GM12878 (cell line): ENCODE data around the gene OGFR. TPM values are rescaled to one million over a fixed set of nuclear protein-coding genes. Genes with fewer than 3 reads are reported as not detected.

Experiments used
- ATAC-seq: fragments of 200-7000 bp; cut with Tn5 transposase; 3 replicates; pipeline ENCODE4 v1.9.1; 2020; ENCODE audit warnings: mild to moderate bottlenecking, moderate library complexity
- BruUV-seq: library from RNA; stranded (reverse); fragments of 400-500 nt; replicated peaks from 2 replicates; lab custom pipeline; 2021; lab: Mats Ljungman, UMichigan
- CTCF ChIA-PET: fragments of 300-600 bp; sonication (Branson Sonifier 250); formaldehyde crosslinking; extraction: SDS; loops from one replicate; lab custom pipeline; 2021; ENCODE audit warnings: inconsistent platforms; lab: Yijun Ruan, JAX
- POLR2A ChIA-PET: fragments of 350-600 bp; formaldehyde crosslinking; extraction: SDS; loops from one replicate; lab custom pipeline; 2021; ENCODE audit warnings: inconsistent platforms; lab: Charles Lee
- RAD21 ChIA-PET: fragments of 300-600 bp; sonication (Branson Sonifier 250); formaldehyde crosslinking; loops from one replicate; lab custom pipeline; 2023; ENCODE audit warnings: antibody characterized with exemption; ENCODE audit not compliant: unreplicated experiment; lab: Charles Lee
- SMC1A ChIA-PET: fragments of 300-600 bp; sonication (Branson Sonifier 250); formaldehyde crosslinking; loops from one replicate; lab custom pipeline; 2023; ENCODE audit not compliant: unreplicated experiment, uncharacterized antibody; lab: Charles Lee
- DNase-seq: peaks from one replicate; pipeline ENCODE4 v3.0.0-alpha.2; 2011; ENCODE audit warnings: low read depth, low spot score
- FAIRE-seq: peaks from 3 replicates; lab custom pipeline; 2011; peaks lifted over from hg19 to GRCh38; lab: Jason Lieb, UNC
- H2AFZ ChIP-seq: 2 replicates; pipeline ENCODE4 v1.6.0; 2011; ENCODE audit warnings: low read depth, low read length, control low read depth; ENCODE audit not compliant: control insufficient read depth
- H3K27ac ChIP-seq: 2 replicates; pipeline ENCODE4 v1.5.1; 2011; ENCODE audit warnings: control low read depth; ENCODE audit not compliant: control insufficient read depth, insufficient read depth
- H3K27me3 ChIP-seq, 2 experiments: replicated peaks in 1 of 2; 2 replicates each; pipeline versions ENCODE4 v1.6.0 to v1.6.1; 2011; ENCODE audit warnings: low read length in 1 of 2; ENCODE audit not compliant: control insufficient read depth in 2 of 2, insufficient read depth in 2 of 2
- H3K36me3 ChIP-seq, 2 experiments: 2 replicates each; pipeline ENCODE4 v1.5.1; 2011; ENCODE audit warnings: low read length in 1 of 2; ENCODE audit not compliant: control insufficient read depth in 2 of 2, insufficient read depth in 2 of 2
- H3K4me1 ChIP-seq: 2 replicates; pipeline ENCODE4 v1.6.1; 2011; ENCODE audit warnings: mild to moderate bottlenecking, low read length, moderate library complexity, mixed read lengths; ENCODE audit not compliant: control insufficient read depth, insufficient read depth
- H3K4me2 ChIP-seq: 2 replicates; pipeline ENCODE4 v1.6.0; 2011; ENCODE audit warnings: control low read depth; ENCODE audit not compliant: control insufficient read depth, insufficient read depth
- H3K4me3 ChIP-seq: fragments of 200-600 bp; sonication (generic); 2 replicates; pipeline ENCODE4 v1.5.1; 2016
- H3K79me2 ChIP-seq: 2 replicates; pipeline ENCODE4 v1.6.0; 2011; ENCODE audit warnings: low read length; ENCODE audit not compliant: control insufficient read depth, insufficient read depth
- H3K9ac ChIP-seq: 2 replicates; pipeline ENCODE4 v1.8.0; 2011; ENCODE audit warnings: low read length, control low read depth, mixed read lengths; ENCODE audit not compliant: control insufficient read depth, insufficient read depth
- H3K9me3 ChIP-seq: replicated peaks from 3 replicates; pipeline ENCODE4 v1.5.1; 2011; ENCODE audit warnings: mild to moderate bottlenecking, low read length; ENCODE audit not compliant: control insufficient read depth, insufficient read depth
- H4K20me1 ChIP-seq: 2 replicates; pipeline ENCODE4 v1.6.0; 2011; ENCODE audit not compliant: control insufficient read depth, insufficient read depth
- BCL11A ChIP-seq: IDR thresholded peaks from 2 replicates; pipeline ENCODE4 v1.6.1; 2011; ENCODE audit warnings: low read depth, low read length
- CBFB ChIP-seq: IDR thresholded peaks from 2 replicates; pipeline ENCODE4 v1.6.1; 2016; ENCODE audit warnings: antibody characterized with exemption, low read depth
- CHD1 ChIP-seq: IDR thresholded peaks from 2 replicates; pipeline ENCODE4 v1.6.1; 2012; ENCODE audit warnings: low read depth, low read length, improper control_type of control experiment
- EED ChIP-seq: sonication (generic); IDR thresholded peaks from 2 replicates; pipeline ENCODE4 v1.6.1; 2016; ENCODE audit warnings: antibody characterized with exemption, low read depth
- ESRRA ChIP-seq: IDR thresholded peaks from 2 replicates; pipeline ENCODE4 v1.6.1; 2012; ENCODE audit warnings: mild to moderate bottlenecking, low read length, improper control_type of control experiment
- HDGF ChIP-seq: fragments of 450-650 bp; IDR thresholded peaks from 2 replicates; pipeline ENCODE4 v1.6.1; 2016; ENCODE audit warnings: antibody characterized with exemption
- MEF2A ChIP-seq: IDR thresholded peaks from 2 replicates; pipeline ENCODE4 v1.6.1; 2011; ENCODE audit warnings: low read depth, mild to moderate bottlenecking, low read length, moderate library complexity; ENCODE audit not compliant: insufficient read depth
- MYB ChIP-seq: fragments of 150-350 bp; IDR thresholded peaks from 2 replicates; pipeline ENCODE4 v1.6.1; 2014; ENCODE audit warnings: mild to moderate bottlenecking, low read depth, low read length, borderline replicate concordance
- NFIC ChIP-seq: IDR thresholded peaks from 2 replicates; pipeline ENCODE4 v1.6.1; 2012; ENCODE audit warnings: low read depth, mild to moderate bottlenecking, inconsistent platforms, low read length, moderate library complexity
- NFXL1 ChIP-seq: fragments of 450-650 bp; IDR thresholded peaks from 2 replicates; pipeline ENCODE4 v1.6.1; 2017; ENCODE audit warnings: antibody characterized with exemption, mild to moderate bottlenecking, borderline replicate concordance
- SMAD1 ChIP-seq: fragments of 450-650 bp; IDR thresholded peaks from 2 replicates; pipeline ENCODE4 v1.6.1; 2018; ENCODE audit warnings: mild to moderate bottlenecking, low read depth; ENCODE audit not compliant: partially characterized antibody
- YY1 ChIP-seq: IDR thresholded peaks from 2 replicates; pipeline ENCODE4 v1.6.1; 2011; ENCODE audit warnings: low read depth, mild to moderate bottlenecking, low read length
- WGBS: methylation state at CpG from one replicate; pipeline ENCODE4 v1.1.6; 2016; ENCODE audit warnings: low lambda C conversion rate; ENCODE audit not compliant: insufficient replicate concordance, insufficient coverage; ENCODE audit errors: missing lambda C conversion rate; 5-methylcytosine and 5-hydroxymethylcytosine counted together
- in situ Hi-C: fragments of 300-500 bp; cut with MboI; formaldehyde crosslinking; loops from 9 replicates; pipeline ENCODE4 v1.14.3; 2018; ENCODE audit warnings: mixed read lengths
- intact Hi-C: fragments of 100-400 bp; cut with micrococcal nuclease; formaldehyde crosslinking; loops from one replicate; pipeline ENCODE4 v1.14.2; 2022; ENCODE audit not compliant: unreplicated experiment
- polyA plus RNA-seq, 11 experiments: library from polyadenylated mRNA; depleted of rRNA in 4 of 11; unstranded in 6 of 11; stranded (reverse) in 5 of 11; fragments of >200 nt; fragmentation: Nextera tagmentation in 4 of 11; fragmentation: Illumina TruSeq in 1 of 11; extraction: Ambion mirVana in 4 of 11; extraction: Trizol in 1 of 11; gene quantifications; 1 replicate in 1 of 11; 2 replicates in 10 of 11; pipeline versions ENCODE4 v1.2.1 to v1.2.3, GENCODE V29; 2011 to 2016; ENCODE audit warnings: inconsistent platforms in 2 of 11, missing spikeins in 2 of 11, low read depth in 1 of 11
- total RNA-seq, 4 experiments: library from RNA; depleted of rRNA in 3 of 4; stranded (reverse); fragments of >200 nt in 3 of 4; fragmentation: Illumina TruSeq in 1 of 4; extraction: Trizol in 1 of 4; gene quantifications; 2 replicates each; pipeline versions ENCODE4 v1.2.1 to v1.2.3, GENCODE V29; 2013 to 2021
- TF ChIP-seq, protein P1 (sequence below): IDR thresholded peaks from 2 replicates; pipeline ENCODE4 v1.6.1; 2011; ENCODE audit warnings: borderline replicate concordance, low read depth, mild to moderate bottlenecking, moderate library complexity, mixed read lengths, low read length; ENCODE audit not compliant: insufficient read depth; ENCODE audit errors: extremely low read length
- TF ChIP-seq, protein P2 (sequence below): fragments of 150-350 bp; IDR thresholded peaks from 2 replicates; pipeline ENCODE4 v1.6.1; 2014; ENCODE audit warnings: mild to moderate bottlenecking, low read depth, low read length
- TF ChIP-seq, protein P3 (sequence below): IDR thresholded peaks from 2 replicates; pipeline ENCODE4 v1.6.1; 2012; ENCODE audit warnings: low read depth, low read length, improper control_type of control experiment
- TF ChIP-seq, protein P4 (sequence below), 3 experiments: IDR thresholded peaks in 2 of 3; conservative IDR thresholded peaks in 1 of 3; 2 replicates each; pipeline ENCODE4 v1.5.1; 2011; ENCODE audit warnings: low read depth in 3 of 3, low read length in 3 of 3, mild to moderate bottlenecking in 3 of 3, control low read depth in 2 of 3, moderate library complexity in 2 of 3, inconsistent platforms in 1 of 3, mixed read lengths in 1 of 3; ENCODE audit not compliant: control insufficient read depth in 2 of 3, insufficient read depth in 1 of 3; ENCODE audit errors: extremely low read depth in 1 of 3
- TF ChIP-seq, protein P5 (sequence below): IDR thresholded peaks from 2 replicates; pipeline ENCODE4 v1.6.1; 2011; ENCODE audit warnings: low read depth, mild to moderate bottlenecking, low read length, moderate library complexity, borderline replicate concordance; ENCODE audit errors: extremely low read depth

Gene OGFR
- total and polyA plus RNA-seq, 10 of the 15 experiments (the other 5 are each of a cell fraction or from before 2014, with no cell fraction given): 0.72 to 62.1 (median 27.3) TPM

DNA sequence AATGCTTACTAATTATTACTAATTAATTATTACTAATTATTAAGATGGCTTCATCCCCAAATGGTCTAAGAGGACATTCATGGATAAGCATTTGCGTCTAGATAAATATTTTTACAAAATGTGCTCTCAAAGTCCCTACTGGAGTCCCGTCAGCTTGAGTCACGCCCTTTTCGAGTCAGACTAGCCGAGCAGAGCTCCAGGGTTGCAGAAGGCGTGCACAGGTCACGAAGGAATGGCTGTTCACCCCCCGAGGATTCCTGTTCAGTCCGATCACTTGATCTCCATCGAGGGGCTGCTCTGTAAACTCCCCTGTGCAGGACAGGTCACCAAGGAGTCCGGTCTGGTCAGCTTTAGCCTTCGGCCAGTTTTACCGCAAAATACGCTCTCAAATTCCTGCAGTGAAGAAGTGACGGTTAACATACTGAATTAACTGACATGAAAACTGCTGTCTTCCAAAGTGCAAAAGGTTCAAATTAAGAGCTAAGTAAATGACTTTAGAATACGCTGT is 37.1 kb downstream of the OGFR start:
- Histone ChIP-seq H3K79me2 (no peaks in the 10 kb centered on the region), H3K4me1 (peaks cover 6% of the 10 kb centered on the region), H3K9me3 (no peaks in the 10 kb centered on the region), H3K36me3 (peaks cover 0 to 3% of the 10 kb centered on the region in 2 experiments; a peak in 1 of 4 replicates), H4K20me1 (no peaks in the 10 kb centered on the region; the same call in 1 of the 2 replicates), H2AFZ (no peak overlapping the region), H3K27ac (no peak overlapping the region), H3K9ac (no peak overlapping the region), H3K4me3 (no peak overlapping the region), H3K4me2 (no peak overlapping the region), H3K27me3 (no peaks in the 10 kb centered on the region; a peak in 1 of 4 replicates)
- TF ChIP-seq, protein P1, sequence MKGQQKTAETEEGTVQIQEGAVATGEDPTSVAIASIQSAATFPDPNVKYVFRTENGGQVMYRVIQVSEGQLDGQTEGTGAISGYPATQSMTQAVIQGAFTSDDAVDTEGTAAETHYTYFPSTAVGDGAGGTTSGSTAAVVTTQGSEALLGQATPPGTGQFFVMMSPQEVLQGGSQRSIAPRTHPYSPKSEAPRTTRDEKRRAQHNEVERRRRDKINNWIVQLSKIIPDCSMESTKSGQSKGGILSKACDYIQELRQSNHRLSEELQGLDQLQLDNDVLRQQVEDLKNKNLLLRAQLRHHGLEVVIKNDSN: no peak
- TF ChIP-seq NFIC (no peak), ESRRA (no peak), BCL11A (no peak), CHD1 (no peak), CBFB (no peak), MEF2A (no peak), SMAD1 (no peak), MYB (no peak), NFXL1 (no peak), YY1 (no peak), EED (no peak), HDGF (no peak)
- TF ChIP-seq, protein P2, sequence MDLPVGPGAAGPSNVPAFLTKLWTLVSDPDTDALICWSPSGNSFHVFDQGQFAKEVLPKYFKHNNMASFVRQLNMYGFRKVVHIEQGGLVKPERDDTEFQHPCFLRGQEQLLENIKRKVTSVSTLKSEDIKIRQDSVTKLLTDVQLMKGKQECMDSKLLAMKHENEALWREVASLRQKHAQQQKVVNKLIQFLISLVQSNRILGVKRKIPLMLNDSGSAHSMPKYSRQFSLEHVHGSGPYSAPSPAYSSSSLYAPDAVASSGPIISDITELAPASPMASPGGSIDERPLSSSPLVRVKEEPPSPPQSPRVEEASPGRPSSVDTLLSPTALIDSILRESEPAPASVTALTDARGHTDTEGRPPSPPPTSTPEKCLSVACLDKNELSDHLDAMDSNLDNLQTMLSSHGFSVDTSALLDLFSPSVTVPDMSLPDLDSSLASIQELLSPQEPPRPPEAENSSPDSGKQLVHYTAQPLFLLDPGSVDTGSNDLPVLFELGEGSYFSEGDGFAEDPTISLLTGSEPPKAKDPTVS: no peak
- TF ChIP-seq, protein P3, sequence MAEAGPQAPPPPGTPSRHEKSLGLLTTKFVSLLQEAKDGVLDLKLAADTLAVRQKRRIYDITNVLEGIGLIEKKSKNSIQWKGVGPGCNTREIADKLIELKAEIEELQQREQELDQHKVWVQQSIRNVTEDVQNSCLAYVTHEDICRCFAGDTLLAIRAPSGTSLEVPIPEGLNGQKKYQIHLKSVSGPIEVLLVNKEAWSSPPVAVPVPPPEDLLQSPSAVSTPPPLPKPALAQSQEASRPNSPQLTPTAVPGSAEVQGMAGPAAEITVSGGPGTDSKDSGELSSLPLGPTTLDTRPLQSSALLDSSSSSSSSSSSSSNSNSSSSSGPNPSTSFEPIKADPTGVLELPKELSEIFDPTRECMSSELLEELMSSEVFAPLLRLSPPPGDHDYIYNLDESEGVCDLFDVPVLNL: no peak
- TF ChIP-seq, protein P4, sequence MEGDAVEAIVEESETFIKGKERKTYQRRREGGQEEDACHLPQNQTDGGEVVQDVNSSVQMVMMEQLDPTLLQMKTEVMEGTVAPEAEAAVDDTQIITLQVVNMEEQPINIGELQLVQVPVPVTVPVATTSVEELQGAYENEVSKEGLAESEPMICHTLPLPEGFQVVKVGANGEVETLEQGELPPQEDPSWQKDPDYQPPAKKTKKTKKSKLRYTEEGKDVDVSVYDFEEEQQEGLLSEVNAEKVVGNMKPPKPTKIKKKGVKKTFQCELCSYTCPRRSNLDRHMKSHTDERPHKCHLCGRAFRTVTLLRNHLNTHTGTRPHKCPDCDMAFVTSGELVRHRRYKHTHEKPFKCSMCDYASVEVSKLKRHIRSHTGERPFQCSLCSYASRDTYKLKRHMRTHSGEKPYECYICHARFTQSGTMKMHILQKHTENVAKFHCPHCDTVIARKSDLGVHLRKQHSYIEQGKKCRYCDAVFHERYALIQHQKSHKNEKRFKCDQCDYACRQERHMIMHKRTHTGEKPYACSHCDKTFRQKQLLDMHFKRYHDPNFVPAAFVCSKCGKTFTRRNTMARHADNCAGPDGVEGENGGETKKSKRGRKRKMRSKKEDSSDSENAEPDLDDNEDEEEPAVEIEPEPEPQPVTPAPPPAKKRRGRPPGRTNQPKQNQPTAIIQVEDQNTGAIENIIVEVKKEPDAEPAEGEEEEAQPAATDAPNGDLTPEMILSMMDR (IDR thresholded peaks at IDR 0.05 in 2 of 3, conservative IDR thresholded peaks at IDR 0.05 in 1 of 3; ENCODE audit: control insufficient read depth in 2 of 3, extremely low read depth in 1 of 3, insufficient read depth in 1 of 3, low read depth in 3 of 3, low read length in 3 of 3): no peak
- TF ChIP-seq, protein P5, sequence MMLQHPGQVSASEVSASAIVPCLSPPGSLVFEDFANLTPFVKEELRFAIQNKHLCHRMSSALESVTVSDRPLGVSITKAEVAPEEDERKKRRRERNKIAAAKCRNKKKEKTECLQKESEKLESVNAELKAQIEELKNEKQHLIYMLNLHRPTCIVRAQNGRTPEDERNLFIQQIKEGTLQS: no peak
- FAIRE-seq (no peak), ATAC-seq (no peak), DNase-seq (no peak)
- CTCF ChIA-PET: interaction anchor here (0.6 to 0.9 kb wide), 2 partner anchors 19 to 382 kb away, joined by 3 to 5 read pairs; no protein-coding TSS in a partner anchor
- intact Hi-C loops (no loop called here), in situ Hi-C loops (no loop called here)
- POLR2A ChIA-PET: no interaction called here
- 76% methylated on average over 16 of the region's 16 CpGs for WGBS
- SMC1A ChIA-PET: no interaction called here
- RAD21 ChIA-PET: no interaction called here
- BruUV-seq: no TSS peak
